Fibroblast of the conjunctiva (primary cell): ENCODE results near the gene APEH.
A peak's percentile ranks its signal among the peaks of the same experiment; 100 is the strongest.
"Not testable (repeated sequence)": the region's sequence is repeated elsewhere in the genome, so short reads cannot be mapped to it uniquely, and the experiment has no call there.

Experiments
- DNase-seq: peaks from one replicate; pipeline ENCODE4 v3.0.0-alpha.2; 2010; ENCODE audit warnings: low read depth

The APEH gene

DNA sequence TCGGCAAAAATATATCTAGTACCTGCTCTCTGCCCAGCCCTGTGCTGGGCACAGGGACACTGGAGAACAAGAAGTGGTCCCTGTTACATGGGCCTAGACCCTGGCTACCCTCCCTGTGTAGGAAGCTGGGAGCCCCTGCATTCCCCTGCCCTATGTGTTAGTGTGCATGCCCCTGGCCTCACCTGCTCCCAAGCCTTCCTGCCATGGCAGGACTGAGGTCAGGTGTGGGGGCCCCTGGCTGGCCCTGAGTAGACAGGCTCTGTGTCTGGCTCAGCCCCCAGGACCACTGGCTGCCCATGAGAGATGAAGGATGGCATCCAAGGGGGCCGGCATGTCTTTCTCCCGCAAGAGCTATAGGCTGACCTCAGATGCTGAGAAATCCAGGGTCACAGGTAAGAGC lies 16.7 kb downstream of the APEH start:
- not testable (repeated sequence) for DNase-seq

DNA sequence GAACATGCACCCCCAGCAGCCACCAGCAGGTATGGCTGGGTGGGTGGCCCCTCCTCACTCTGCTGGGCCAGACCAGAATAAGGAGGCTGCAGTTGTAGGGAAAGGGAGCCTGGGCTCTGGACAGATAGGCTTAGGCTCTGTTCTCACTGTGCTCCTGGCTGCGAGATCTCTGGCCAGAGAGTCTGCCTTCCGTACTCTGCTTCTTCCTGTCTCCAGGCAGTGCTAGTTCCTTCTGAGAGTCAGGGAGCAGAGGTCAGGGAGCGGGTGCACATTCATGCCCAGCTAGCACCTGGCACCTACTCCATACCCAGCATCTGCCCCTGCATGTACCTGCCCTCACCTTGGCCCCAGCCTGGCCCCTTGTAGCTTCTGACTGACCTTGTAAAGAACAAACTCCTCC lies 17.3 kb downstream of the APEH start:
- not testable (repeated sequence) for DNase-seq

DNA sequence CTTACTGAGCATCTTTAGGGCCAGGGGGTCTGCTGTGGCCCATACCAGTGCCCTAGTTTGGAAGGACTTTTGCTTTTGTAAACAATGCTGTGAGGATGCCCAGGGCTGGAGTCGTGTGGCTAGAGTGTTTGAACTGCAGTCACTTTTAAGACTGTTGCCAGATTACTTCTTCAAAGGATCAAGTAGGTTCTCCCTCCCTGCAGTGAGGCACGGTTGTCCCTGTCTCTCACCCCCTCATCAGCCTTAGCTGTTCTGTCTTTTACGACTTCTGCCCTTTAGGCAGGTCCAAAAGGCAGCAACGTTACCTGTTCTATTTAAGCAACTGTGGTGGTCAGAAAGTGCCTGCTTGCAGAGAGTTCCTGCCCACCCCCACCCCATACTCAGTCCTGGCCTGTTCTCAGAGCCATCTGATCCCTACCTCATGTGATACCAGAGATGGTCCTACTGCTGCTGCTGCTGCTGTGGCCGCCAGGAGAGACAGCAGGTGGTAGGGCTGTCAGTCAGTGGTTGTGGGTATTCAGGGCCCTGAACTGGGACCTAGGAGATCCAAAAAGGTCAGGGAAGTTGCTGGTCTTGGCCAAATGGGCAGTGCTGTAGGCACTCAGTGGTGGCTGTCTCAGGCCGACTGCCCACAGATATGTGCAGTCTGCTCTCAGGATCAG lies 20.4 kb downstream of the APEH start:
- DNase-seq: not testable (repeated sequence)

DNA sequence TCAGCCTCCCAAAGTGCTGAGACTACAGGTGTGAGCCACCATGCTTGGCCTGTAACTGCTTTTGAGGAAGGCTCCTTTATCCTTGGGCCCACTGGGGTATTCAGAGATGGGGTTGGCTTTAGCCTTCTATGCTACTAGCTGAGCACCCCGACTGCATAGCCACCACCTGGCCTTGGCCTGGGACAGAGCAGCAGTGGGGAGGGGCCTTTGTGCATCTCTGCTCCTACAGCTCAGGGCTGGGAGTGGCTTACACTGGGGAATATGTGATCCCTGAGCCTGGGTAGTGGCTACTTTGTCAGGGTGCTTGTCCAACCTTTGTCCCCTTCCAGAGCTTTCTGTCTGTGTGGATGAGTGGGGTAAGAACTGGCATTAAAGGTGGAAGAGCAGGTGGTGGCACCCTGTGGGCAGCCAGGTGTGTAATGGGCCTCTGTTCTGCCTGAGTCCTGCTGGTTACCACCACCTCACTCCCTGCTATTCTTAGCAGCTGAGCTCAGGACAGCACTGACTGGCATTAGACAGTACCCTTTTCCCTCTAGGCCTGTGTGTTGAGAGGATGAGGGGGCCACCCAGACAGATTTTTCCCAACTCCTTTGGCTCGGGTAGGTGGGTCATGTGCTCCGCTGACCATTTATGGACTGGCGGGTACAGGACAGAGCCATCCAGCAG lies 21.3 kb downstream of the APEH start:
- DNase-seq: not testable (repeated sequence)

DNA sequence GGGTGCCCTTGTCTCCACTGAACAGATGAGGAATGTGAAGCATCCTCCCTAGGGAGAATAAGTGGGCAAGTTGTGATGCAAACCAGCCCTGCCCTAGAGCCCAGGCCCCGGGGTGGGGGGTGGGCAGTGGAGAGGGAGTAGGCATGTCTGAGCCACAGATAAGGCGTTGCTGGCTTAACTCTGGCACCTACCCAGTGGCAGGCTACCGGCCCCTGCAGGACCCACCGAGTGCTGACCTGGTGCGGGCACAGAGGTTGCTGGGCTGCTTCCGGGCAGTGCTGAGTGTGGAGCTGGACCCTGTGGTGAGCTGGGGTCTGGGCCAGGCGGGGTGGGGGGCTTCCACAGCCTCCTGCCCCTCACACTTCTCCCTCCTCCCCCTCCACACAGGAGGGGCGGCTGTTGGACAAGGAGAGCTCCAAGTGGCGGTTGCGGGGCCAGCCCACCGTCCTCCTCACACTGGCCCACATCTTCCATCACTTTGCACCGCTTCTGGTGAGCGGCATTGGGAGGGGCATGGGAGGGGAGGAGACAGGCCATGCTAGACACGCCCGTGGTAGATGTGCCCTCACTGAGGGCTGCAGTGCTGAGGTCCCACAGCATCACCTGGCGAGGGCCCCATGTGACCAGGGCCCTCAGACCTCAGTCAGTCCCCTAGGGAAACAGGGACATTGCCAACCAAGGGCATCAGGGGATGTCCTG lies 25.3 kb downstream of the APEH start:
- no peak for DNase-seq

DNA sequence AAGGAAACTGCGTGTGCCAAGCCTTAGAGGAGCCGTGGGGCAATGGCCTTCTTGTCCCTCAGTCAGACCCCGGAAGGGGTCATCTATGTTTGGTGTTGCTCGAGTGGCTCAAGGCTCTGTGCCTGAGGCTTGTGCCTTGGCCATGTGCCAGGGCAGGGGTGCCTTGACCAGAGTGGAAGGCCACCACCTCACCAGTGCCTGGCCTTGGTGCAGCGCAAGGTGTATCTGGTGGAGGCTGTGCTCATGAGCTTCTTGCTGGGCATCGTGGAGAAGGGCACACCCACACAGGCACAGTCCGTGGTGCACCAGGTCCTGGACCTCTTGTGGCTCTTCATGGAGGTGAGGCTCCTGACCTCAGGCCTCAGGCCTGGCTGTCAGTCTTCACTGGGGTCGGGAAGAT lies 25.9 kb downstream of the APEH start:
- DNase-seq: no peak

DNA sequence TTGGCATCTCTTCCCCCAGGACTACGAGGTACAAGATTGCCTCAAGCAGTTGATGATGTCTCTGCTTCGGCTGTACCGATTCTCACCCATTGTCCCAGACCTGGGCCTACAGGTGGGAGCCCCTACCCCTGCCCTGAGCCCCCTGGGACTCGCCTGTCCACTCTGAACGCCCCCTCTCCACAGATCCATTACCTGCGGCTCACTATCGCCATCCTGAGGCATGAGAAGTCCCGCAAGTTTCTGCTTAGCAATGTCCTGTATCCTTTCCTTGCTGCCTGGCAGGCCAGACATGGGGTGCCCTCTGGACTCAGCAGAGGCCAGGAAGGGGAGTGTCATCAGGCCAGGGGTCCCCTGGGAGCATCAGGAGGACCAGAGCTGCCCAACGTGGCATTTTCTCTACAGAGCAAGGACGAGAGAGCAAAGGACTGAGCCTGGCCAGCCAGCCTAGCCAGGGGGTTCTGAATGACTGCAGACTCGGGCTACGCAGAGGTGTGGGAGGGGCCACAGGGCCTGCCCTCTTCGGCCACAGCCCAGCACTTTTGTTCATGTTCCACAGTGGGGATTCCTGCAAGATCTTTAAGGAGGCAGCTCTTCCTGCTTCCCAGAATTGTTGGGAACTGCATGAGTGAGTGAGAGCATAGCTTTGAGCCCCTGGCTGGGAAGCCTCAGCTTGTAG lies 26.4 kb downstream of the APEH start:
- DNase-seq: no peak

DNA sequence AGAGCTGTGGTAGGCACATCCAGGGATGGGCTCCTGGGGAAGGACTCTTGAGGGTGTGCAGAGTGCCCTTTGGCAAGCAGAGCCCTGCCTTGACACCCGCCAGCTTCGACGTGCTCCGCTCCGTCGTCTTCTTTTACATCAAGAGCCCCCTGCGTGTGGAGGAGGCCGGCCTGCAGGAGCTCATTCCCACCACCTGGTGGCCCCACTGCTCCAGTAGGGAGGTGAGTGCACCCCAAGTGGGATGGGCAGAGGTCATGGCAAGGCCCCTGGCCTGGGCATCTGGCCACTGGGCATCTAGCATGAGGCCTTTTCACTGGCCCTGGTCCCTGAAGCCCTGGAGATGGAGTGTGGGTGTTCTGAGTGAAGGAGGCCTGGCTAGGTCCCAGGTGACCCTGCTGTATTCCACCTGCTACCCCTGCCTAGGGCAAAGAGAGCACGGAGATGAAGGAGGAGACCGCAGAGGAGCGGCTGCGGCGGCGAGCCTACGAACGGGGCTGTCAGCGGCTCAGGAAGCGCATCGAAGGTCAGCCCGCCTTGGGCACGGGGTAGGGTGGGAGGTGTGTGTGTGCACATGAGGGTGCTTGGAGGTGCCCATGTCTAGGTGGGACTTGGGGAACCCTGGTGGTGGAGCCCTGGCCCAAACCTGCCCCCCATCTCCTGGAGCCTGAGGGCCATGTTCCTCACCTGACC lies 27.4 kb downstream of the APEH start:
- DNase-seq: no peak

DNA sequence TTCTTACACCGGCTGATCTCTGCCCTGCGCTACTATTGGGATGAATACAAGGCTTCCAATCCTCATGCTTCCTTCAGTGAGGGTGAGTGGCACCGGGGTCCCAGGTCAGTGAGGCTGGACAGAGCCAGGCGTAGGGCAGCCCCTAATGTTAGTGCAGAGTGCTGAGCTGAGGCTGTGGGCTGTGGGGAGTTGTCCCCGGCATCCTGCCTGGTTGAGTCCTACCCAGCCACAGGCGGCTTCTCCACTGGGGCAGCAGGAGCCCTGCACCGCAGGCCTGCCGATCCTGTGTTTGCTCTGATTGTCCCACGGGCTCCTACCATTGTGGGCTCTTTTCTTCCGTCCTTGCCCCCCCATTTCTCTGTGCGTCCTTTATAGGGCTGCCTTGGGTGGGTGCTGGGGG lies 28.5 kb downstream of the APEH start:
- no peak for DNase-seq

DNA sequence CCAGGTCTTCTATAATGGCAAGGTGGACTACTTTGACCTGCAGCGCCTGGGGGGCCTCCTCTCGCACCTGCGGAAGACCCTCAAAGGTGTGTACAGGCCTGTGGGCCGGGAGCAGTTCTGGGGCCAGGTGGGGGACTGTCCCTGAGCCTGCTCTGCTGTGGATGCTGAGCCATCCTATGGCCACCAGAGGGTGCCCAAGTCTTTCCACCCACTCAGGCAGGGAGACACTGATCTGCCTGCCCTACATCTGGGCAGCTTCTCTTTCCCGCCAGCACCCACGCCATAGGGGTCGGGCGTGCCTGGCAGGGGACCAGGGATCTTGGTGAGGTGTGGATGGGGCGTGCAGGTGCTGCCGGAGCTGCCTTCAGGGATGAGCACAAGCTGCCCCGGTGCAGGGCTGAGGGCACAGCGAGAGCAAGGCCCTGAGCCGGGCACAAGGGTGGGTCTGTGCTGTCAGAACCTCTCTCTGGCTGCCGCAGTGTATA lies 29.3 kb downstream of the APEH start:
- peak; percentile 41 for DNase-seq

DNA sequence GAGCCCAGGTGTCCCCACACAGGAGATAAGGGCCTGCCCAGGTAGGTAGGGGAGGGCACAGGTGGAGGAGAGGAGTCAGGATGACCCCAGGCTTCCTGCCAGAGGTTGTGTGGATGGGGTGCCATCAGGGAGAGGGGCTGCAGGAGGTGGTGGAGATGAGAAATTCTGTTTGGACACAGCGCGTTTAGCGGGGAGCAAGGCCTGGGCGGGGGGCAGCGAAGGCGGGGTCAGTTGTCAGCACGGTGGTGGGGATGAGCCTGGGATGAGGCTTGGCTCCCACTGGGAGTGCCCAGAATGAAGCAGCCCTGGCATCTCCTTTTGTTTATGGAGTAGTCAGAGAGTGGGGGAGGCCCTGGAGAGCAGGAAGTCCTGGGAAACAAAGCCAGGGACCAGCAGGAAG lies 29.8 kb downstream of the APEH start:
- no peak for DNase-seq

DNA sequence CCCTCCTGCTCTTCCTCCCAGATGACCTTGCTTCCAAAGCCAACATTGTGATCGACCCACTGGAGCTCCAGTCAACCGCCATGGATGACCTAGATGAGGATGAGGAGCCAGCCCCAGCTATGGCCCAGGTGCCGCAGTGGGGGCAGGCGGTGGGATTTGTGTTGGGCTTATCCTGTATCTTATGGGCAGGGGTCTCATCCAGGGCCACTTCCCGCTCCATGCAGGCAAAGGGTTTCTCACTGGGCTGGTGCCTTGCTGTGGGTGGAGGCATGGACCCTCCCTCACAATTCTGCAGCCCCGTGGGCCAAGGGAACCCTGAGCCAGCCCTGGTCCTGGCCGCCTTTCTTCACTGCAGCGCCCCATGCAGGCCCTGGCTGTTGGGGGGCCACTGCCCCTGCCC lies 30.5 kb downstream of the APEH start:
- no peak for DNase-seq

DNA sequence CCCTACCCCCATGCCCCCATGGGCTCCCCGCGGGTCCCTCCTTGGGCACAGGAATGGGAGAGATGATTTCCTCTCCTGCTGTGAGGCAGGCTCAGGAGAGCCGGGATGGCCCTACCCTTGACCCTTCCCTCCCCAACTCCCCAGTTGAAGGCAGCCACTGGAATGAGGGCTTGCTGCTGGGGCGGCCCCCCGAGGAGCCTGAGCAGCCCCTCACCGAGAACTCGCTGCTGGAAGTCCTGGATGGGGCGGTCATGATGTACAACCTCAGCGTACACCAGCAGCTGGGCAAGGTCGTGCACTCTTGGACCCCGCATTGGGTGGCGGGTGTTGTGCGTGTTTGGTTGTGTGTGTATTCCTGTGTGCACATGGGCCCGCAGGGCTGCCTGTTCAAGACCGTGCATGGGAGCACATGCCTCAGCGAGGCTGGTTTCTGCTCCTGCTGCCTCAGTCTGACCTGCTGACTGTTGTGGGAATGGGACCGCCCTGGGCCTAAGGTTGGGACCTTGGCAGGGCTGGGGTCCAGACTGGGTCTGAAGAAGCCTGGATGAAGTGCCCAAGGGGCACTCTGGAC lies 31.3 kb downstream of the APEH start:
- no peak for DNase-seq

DNA sequence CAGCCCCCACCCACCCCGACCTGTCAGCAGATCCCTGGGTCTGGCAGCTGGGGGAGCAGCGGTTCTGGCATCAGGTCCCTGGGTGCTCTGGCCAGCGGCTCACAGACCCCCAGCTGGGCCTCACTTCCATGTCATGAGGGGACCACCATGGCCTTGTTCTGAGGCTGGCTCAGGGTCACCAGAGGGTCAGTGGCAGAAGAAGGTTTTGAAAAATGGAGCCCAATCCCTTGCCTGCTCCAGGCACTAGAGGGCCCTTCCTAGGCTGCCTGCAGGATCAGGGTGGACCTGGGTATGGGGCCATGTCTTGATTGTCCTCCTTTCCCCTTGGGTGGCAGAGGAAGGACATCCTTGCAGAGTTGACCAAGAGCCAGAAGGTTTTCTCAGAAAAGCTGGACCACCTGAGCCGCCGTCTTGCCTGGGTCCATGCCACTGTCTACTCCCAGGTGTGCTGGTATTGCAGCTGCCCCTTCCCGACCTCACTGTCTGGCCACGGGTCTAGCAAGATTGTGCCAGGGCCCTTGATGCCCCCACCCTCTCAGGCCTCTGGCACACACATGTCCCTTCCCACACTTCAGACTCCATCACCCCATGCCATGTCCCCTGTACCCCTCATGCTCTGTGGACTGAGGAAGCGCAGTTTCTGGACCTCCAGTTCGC lies 32.4 kb downstream of the APEH start:
- no peak for DNase-seq

DNA sequence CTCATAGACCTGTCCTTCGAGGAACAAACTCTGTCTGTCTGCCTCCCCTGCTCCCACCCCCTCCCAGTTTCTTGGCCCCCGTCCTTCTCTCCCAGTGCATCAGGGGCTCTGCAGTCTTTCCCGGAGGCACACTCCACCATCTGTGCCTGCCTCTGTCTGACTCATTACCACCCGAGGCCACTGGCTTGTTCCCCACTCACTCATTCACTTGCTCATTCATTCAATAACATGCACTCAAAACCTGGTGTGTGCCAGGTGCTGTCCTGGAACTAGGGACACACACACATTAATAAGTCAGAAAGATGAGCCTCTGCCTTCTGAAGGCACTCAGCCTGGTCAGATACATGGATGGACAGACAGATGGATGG lies 32.9 kb downstream of the APEH start:
- DNase-seq: no peak

DNA sequence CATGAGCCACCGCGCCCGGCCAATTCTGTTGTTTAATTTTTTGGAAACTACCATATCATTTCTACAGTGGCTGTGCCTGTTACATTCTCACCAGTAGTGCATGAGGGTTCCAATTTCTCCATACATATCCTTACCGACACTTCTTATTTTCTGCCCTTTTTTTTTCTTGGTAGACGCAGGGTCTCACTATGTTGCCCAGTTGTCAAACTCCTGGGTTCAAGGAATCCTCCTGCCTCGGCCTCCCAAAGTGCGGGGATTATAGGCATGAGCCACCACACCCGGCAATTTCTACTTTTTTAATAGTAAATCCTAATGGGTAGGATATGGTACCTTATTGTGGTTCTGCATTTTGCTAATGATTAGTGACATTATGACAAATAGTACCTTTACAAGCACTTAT lies 35.7 kb downstream of the APEH start:
- no peak for DNase-seq

DNA sequence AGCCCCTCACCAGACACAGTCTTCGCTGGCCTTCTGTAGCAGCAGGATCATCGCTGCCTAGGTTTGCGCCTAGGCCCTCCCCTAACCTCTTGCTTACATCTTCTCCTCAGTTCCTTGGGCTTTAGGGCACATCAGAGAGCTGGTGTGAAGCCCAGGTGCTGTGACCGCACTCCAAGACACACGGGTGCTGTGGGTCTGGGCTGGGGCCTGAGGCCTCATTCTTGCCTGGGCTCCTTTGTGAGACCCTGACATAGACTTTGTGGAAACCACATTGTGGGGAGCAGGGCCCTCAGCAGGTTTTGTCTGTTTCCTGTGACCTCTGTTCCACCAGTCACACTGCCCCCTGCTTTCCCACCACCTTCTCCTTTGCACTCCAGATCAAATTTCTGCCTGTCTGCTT lies 37.3 kb downstream of the APEH start:
- no peak for DNase-seq

DNA sequence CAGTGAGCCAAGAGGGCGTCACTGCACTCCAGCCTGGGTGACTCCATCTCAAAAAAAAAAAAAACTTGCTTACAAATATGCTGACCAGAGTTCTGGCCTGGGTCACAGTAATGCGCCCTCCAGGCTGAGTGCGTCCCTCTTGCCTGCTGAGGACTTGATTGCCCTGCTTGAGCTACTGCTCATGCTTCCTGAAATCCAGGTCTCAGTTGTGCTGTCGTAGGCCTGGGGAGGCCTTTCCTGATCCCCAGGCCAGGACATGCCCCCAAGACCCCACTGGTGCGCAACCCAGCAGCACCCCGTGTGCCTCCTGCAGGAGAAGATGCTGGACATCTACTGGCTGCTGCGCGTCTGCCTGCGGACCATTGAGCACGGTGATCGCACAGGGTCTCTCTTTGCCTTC lies 38.0 kb downstream of the APEH start:
- no peak for DNase-seq

DNA sequence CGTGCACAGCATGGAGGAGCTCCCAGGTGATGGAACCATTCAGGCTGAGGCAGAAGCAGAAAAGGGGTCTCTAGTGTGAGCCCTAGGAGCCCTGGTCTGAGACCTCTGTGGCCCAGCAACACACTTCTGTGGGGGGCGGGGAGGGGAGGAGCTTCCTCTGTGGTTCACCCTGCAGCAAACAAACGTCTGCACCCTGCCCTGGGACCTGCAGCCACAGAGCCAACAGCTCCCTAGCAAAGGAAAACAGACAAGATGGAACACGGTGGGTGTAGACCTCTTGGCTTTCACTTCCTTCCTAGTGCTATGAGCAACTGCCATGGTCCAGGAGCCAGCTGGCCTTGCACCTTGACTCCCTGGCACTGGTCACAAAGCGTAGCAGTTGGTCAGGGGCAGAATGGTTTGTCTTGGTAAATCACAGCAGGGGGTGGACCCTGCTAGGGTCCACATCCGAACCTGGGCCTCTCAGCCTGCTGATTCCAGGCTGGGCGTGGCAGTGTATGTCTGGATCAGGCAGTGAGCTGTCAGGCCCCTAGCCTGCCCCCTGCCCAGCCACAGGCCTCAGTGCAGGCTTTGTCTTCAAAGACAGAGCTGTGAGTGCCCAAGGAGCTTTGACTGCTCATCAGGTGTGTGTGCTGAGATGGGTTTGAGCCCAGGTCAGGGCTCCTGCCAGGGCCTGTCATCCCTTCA lies 38.6 kb downstream of the APEH start:
- no peak for DNase-seq

DNA sequence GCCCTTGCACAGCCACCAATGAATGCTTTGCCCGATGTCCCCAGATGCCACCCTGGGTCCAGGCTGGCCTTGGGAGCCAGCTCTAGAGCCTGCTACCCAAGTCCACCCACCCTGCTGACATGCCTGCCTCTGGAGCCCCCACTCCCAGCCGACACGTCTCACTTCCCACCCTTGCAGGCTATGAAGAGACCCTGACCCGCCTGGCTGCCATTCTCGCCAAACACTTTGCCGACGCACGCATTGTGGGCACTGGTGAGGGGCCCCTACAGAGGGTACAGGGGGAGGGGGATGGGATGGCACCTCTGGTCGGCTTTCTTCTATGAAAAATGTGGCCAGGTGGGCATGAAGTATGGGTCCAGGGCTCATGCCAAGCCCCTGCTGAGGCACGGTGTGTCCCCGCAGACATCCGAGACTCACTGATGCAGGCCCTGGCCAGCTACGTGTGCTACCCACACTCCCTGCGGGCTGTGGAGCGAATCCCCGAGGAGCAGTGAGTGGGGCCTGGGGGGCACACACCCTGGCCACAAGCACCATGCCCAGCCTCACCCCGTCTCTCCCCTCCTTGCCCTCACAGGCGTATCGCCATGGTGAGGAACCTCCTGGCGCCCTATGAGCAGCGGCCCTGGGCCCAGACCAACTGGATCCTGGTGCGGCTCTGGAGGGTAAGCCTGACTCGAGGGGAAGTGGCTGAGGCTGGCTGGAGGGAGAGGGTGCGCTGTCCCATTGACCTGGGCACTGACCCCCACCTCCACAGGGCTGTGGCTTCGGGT lies 39.4 kb downstream of the APEH start:
- no peak for DNase-seq
